Smooth muscle cell (in vitro differentiated cells): ENCODE results near the gene XYLB. TPM values are rescaled to one million over a fixed set of nuclear protein-coding genes. Genes with fewer than 3 reads are reported as not detected.

Experiments used
- DNase-seq: peaks from one replicate; lab custom pipeline; 2025; ENCODE audit not compliant: unreplicated experiment; lab: John Stamatoyannopoulos, UW
- H2AFZ ChIP-seq: fragments of 200-600 bp; sonication (generic); 2 replicates; pipeline ENCODE4 v1.6.0; 2016; ENCODE audit warnings: antibody characterized with exemption, low read depth, mild to moderate bottlenecking
- H3F3A ChIP-seq: fragments of 200-600 bp; sonication (generic); 2 replicates; pipeline ENCODE4 v1.6.0; 2017; ENCODE audit warnings: antibody characterized with exemption, low read depth
- H3K27ac ChIP-seq: fragments of 200-600 bp; sonication (generic); 2 replicates; pipeline ENCODE4 v1.5.1; 2016; ENCODE audit warnings: low read depth, mild to moderate bottlenecking
- H3K27me3 ChIP-seq: fragments of 200-600 bp; sonication (generic); 2 replicates; pipeline ENCODE4 v1.6.1; 2016; ENCODE audit warnings: low read depth, mild to moderate bottlenecking
- H3K36me3 ChIP-seq: fragments of 200-600 bp; sonication (generic); 2 replicates; pipeline ENCODE4 v1.5.1; 2016; ENCODE audit warnings: low read depth
- H3K4me1 ChIP-seq: fragments of 200-600 bp; sonication (generic); 2 replicates; pipeline ENCODE4 v1.5.1; 2016; ENCODE audit warnings: low read depth
- H3K4me2 ChIP-seq: fragments of 200-600 bp; sonication (generic); 2 replicates; pipeline ENCODE4 v1.6.0; 2016; ENCODE audit warnings: mild to moderate bottlenecking
- H3K4me3 ChIP-seq: fragments of 200-600 bp; sonication (generic); 2 replicates; pipeline ENCODE4 v1.5.1; 2016; ENCODE audit warnings: mild to moderate bottlenecking
- H3K79me2 ChIP-seq: fragments of 200-600 bp; sonication (generic); 2 replicates; pipeline ENCODE4 v1.6.0; 2016; ENCODE audit warnings: low read depth, mild to moderate bottlenecking
- H3K9ac ChIP-seq: fragments of 200-600 bp; sonication (generic); 2 replicates; pipeline ENCODE4 v1.6.0; 2016; ENCODE audit warnings: low read depth
- H3K9me3 ChIP-seq: fragments of 200-600 bp; sonication (generic); replicated peaks from 2 replicates; pipeline ENCODE4 v1.5.1; 2016; ENCODE audit warnings: low read depth
- H4K20me1 ChIP-seq: fragments of 200-600 bp; sonication (generic); 2 replicates; pipeline ENCODE4 v1.6.0; 2016; ENCODE audit warnings: low read depth
- CTCF ChIP-seq: fragments of 200-600 bp; sonication (generic); IDR thresholded peaks from 2 replicates; pipeline ENCODE4 v1.5.1; 2017; ENCODE audit warnings: borderline replicate concordance, mild to moderate bottlenecking, antibody characterized with exemption; ENCODE audit not compliant: insufficient read depth, poor library complexity, severe bottlenecking
- WGBS: methylation state at CpG from one replicate; pipeline ENCODE4 v1.1.7; 2016; ENCODE audit warnings: low lambda C conversion rate; 5-methylcytosine and 5-hydroxymethylcytosine counted together
- polyA plus RNA-seq: library from polyadenylated mRNA; unstranded; fragments of >200 nt; fragmentation: Nextera tagmentation; extraction: Ambion mirVana; gene quantifications from 2 replicates; pipeline ENCODE4 v1.2.1, GENCODE V29; 2016
- total RNA-seq: library from RNA; depleted of rRNA; stranded (reverse); fragments of >200 nt; gene quantifications from 2 replicates; pipeline ENCODE4 v1.2.3, GENCODE V29; 2014

XYLB gene
- total and polyA plus RNA-seq, 2 experiments from 2014 or later, result 0.40 to 1.5 TPM

- Histone ChIP-seq H2AFZ (no peak overlapping the region), H3K27ac (no peak overlapping the region), H3F3A (no peaks in the 10 kb centered on the region), H3K4me3 (no peak overlapping the region), H3K4me1 (no peaks in the 10 kb centered on the region), H3K27me3 (no peaks in the 10 kb centered on the region), H3K79me2 (no peaks in the 10 kb centered on the region), H3K9me3 (no peaks in the 10 kb centered on the region), H4K20me1 (no peaks in the 10 kb centered on the region), H3K4me2 (no peak overlapping the region), H3K36me3 (no peaks in the 10 kb centered on the region), H3K9ac (no peak overlapping the region)
- WGBS, result 95% methylated on average over 1 of the region's 1 CpG
- DNase-seq, result no peak
- TF ChIP-seq CTCF, result no peak
Measured at GRCh38 chr3:38323060-38323459, 23.5 kb upstream of the XYLB start.

DNA sequence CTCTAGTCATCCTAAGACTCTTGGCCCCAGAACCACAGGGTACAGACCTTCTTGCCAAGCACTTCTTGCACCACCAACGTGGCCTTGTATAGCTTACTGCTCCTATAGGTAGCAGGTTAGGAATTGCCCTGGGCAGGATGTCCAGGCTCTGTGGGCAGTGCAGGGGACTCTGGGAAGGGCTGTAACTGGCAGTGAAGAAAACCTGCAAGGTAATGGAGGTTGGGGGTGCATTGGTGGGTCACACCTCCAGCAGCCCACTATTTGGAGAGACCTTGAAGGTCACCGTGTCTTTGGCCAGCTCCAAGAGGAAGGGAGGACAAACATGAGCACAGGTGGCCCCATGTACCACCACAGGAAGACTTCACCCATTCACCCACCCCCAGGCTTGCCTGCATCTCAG is 21.3 kb upstream of the XYLB start:
- Histone ChIP-seq H3K4me2 (no peak overlapping the region), H3K9me3 (no peaks in the 10 kb centered on the region), H4K20me1 (no peaks in the 10 kb centered on the region), H2AFZ (no peak overlapping the region), H3K4me3 (no peak overlapping the region), H3K79me2 (no peaks in the 10 kb centered on the region), H3F3A (no peaks in the 10 kb centered on the region), H3K36me3 (no peaks in the 10 kb centered on the region), H3K27me3 (no peaks in the 10 kb centered on the region), H3K9ac (no peak overlapping the region), H3K27ac (no peak overlapping the region), H3K4me1 (no peaks in the 10 kb centered on the region)
- no peak for DNase-seq
- 72% methylated on average over 2 of the region's 2 CpGs for WGBS
- no peak for TF ChIP-seq CTCF

- H3K4me1 ChIP-seq, result no peaks in the 10 kb centered on the region
- no peaks in the 10 kb centered on the region for H3K9me3 ChIP-seq
- H3K27ac ChIP-seq, result peak overlapping the region; percentile 52
- no peaks in the 10 kb centered on the region for H3F3A ChIP-seq
- H2AFZ ChIP-seq, result no peak overlapping the region
- H3K27me3 ChIP-seq, result no peaks in the 10 kb centered on the region
- no peak overlapping the region for H3K4me2 ChIP-seq
- no peaks in the 10 kb centered on the region for H4K20me1 ChIP-seq
- H3K36me3 ChIP-seq, result no peaks in the 10 kb centered on the region
- no peaks in the 10 kb centered on the region for H3K79me2 ChIP-seq
- no peak for TF ChIP-seq CTCF
- no peak overlapping the region for H3K9ac ChIP-seq
- DNase-seq, result no peak
- H3K4me3 ChIP-seq, result no peak overlapping the region
Measured at GRCh38 chr3:38327335-38328009, 19.1 kb upstream of the XYLB start.

GRCh38 chr3:38331257-38332022 is 15.1 kb upstream of the XYLB start:
- H3K27ac ChIP-seq, result no peak overlapping the region
- no peak overlapping the region for H3K9ac ChIP-seq
- no peak for DNase-seq
- H3K4me1 ChIP-seq, result no peaks in the 10 kb centered on the region
- H3K9me3 ChIP-seq, result no peaks in the 10 kb centered on the region
- H3K4me3 ChIP-seq, result no peak overlapping the region
- H3K4me2 ChIP-seq, result no peak overlapping the region
- TF ChIP-seq CTCF, result no peak
- no peak overlapping the region for H2AFZ ChIP-seq
- no peaks in the 10 kb centered on the region for H4K20me1 ChIP-seq
- no peaks in the 10 kb centered on the region for H3K36me3 ChIP-seq
- no peaks in the 10 kb centered on the region for H3F3A ChIP-seq
- H3K79me2 ChIP-seq, result no peaks in the 10 kb centered on the region
- H3K27me3 ChIP-seq, result peaks cover 6% of the 10 kb centered on the region
- 83% methylated on average over 4 of the region's 4 CpGs for whole genome bisulfite sequencing
